Measurements from ENCODE around the gene KDM5A. TPM values are rescaled to one million over a fixed set of nuclear protein-coding genes. Genes with fewer than 3 reads are reported as not detected.

KDM5A gene
- polyA plus RNA-seq, 2 of the 4 experiments (the other 2 are of a cell fraction) = 18.8 to 42.6 TPM

GRCh38 chr12:256958-257357 lies 132.2 kb downstream of the KDM5A start:
- Histone ChIP-seq H3K27ac (no peak overlapping the region), H3K4me3 (no peak overlapping the region), H3K4me2 (no peak overlapping the region), H3K9me3 (no peaks in the 10 kb centered on the region), H3K4me1 (no peaks in the 10 kb centered on the region)
- no peak for FAIRE-seq
- WGBS (ENCODE audit: missing lambda C conversion rate) = 45% methylated on average over 3 of the region's 3 CpGs
- DNase-seq (ENCODE audit: low read depth in 1 of 2, low spot score in 1 of 2) = no peak
- ChIA-PET CTCF (interaction anchor here (2.0 to 2.3 kb wide), 2 partner anchors 10 to 34 kb away, joined by 5 read pairs; no protein-coding TSS in a partner anchor), POLR2A (no interaction called here)
- no peak for ATAC-seq
- no peak for TF ChIP-seq MAZ (IDR thresholded peaks at IDR 0.05; ENCODE audit: borderline replicate concordance, low read depth, low read length)
- no peak for TF ChIP-seq ZNF302 (CRISPR knock-in tag; IDR thresholded peaks at IDR 0.05)

- Histone ChIP-seq H3K4me2 (no peak overlapping the region), H3K4me3 (no peak overlapping the region), H3K9me3 (no peaks in the 10 kb centered on the region), H3K27ac (no peak overlapping the region), H3K4me1 (no peaks in the 10 kb centered on the region)
- CTCF ChIA-PET = interaction anchor here (1.2 to 2.0 kb wide), 2 partner anchors 9 to 48 kb away, joined by 3 to 5 read pairs; no protein-coding TSS in a partner anchor
- no peak for FAIRE-seq
- TF ChIP-seq RAD21 (conservative IDR thresholded peaks at IDR 0.05 in 1 of 2, IDR thresholded peaks at IDR 0.05 in 1 of 2) (no peak), HOXB13 (CRISPR knock-in tag; IDR thresholded peaks at IDR 0.05; ENCODE audit: low read depth) (no peak), KDM5A (IDR thresholded peaks at IDR 0.05) (no peak), FOXS1 (CRISPR knock-in tag; IDR thresholded peaks at IDR 0.05) (no peak), POLR2AphosphoS2 (conservative IDR thresholded peaks at IDR 0.05; ENCODE audit: low read length) (no peak), ESRRA (IDR thresholded peaks at IDR 0.05; ENCODE audit: borderline replicate concordance, low read length) (no peak), RCOR1 (IDR thresholded peaks at IDR 0.05; ENCODE audit: low read depth, low read length) (no peak), FOSB (CRISPR knock-in tag; IDR thresholded peaks at IDR 0.05) (no peak), RNF2 (IDR thresholded peaks at IDR 0.05; ENCODE audit: borderline replicate concordance, low read depth) (no peak), MAFK (IDR thresholded peaks at IDR 0.05; ENCODE audit: partially characterized antibody) (no peak), CHD2 (IDR thresholded peaks at IDR 0.05; ENCODE audit: low read length, partially characterized antibody) (no peak)
- TF ChIP-seq, protein P1, sequence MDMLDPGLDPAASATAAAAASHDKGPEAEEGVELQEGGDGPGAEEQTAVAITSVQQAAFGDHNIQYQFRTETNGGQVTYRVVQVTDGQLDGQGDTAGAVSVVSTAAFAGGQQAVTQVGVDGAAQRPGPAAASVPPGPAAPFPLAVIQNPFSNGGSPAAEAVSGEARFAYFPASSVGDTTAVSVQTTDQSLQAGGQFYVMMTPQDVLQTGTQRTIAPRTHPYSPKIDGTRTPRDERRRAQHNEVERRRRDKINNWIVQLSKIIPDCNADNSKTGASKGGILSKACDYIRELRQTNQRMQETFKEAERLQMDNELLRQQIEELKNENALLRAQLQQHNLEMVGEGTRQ (IDR thresholded peaks at IDR 0.05) = no peak
- no peak for ATAC-seq
- 76% methylated on average over 6 of the region's 6 CpGs for WGBS (ENCODE audit: missing lambda C conversion rate)
- POLR2A ChIA-PET = no interaction called here
- no peak for DNase-seq (ENCODE audit: low read depth in 1 of 2, low spot score in 1 of 2)
Measured at GRCh38 chr12:256225-256624, 132.9 kb downstream of the KDM5A start.

- no peak for TF ChIP-seq CHD4 (IDR thresholded peaks at IDR 0.05; ENCODE audit: borderline replicate concordance)
- no peak for TF ChIP-seq CHD2 (IDR thresholded peaks at IDR 0.05; ENCODE audit: low read length, partially characterized antibody)
- no peak for TF ChIP-seq TP53 (CRISPR knock-in tag; IDR thresholded peaks at IDR 0.05)
- TF ChIP-seq HOXA7 (CRISPR knock-in tag; IDR thresholded peaks at IDR 0.05) = no peak
- no peak for TF ChIP-seq EHF (CRISPR knock-in tag; IDR thresholded peaks at IDR 0.05)
- TF ChIP-seq ZC3H11A (IDR thresholded peaks at IDR 0.05) = no peak
- TF ChIP-seq ZSCAN20 (CRISPR knock-in tag; IDR thresholded peaks at IDR 0.05) = no peak
- TF ChIP-seq PHF8 (IDR thresholded peaks at IDR 0.05; ENCODE audit: borderline replicate concordance, low read depth) = no peak
- Histone ChIP-seq H3K4me3 (no peak overlapping the region), H3K4me2 (no peak overlapping the region), H3K4me1 (no peaks in the 10 kb centered on the region), H3K9me3 (no peaks in the 10 kb centered on the region), H3K27ac (no peak overlapping the region)
- CTCF ChIA-PET = interaction anchor here (1.1 to 1.2 kb wide), 2 partner anchors 35 to 50 kb away, joined by 3 read pairs; no protein-coding TSS in a partner anchor
- ATAC-seq (no peak), DNase-seq (ENCODE audit: low read depth in 1 of 2, low spot score in 1 of 2) (no peak), FAIRE-seq (no peak)
- POLR2A ChIA-PET = no interaction called here
- WGBS (ENCODE audit: missing lambda C conversion rate) = 50% methylated on average over 8 of the region's 9 CpGs
Measured at GRCh38 chr12:254912-255311, 134.2 kb downstream of the KDM5A start.

GRCh38 chr12:254039-254438 lies 135.1 kb downstream of the KDM5A start:
- no peak for ATAC-seq
- no peak overlapping the region for H3K4me3 ChIP-seq
- no peak for FAIRE-seq
- CTCF ChIA-PET = interaction anchor here (1.1 kb wide), 1 partner anchor 34 kb away, joined by 3 read pairs; no protein-coding TSS in a partner anchor
- no peaks in the 10 kb centered on the region for H3K9me3 ChIP-seq
- H3K4me2 ChIP-seq = no peak overlapping the region
- POLR2A ChIA-PET = no interaction called here
- 80% methylated on average over 10 of the region's 10 CpGs for WGBS (ENCODE audit: missing lambda C conversion rate)
- no peaks in the 10 kb centered on the region for H3K4me1 ChIP-seq
- no peak for DNase-seq (ENCODE audit: low read depth in 1 of 2, low spot score in 1 of 2)
- no peak overlapping the region for H3K27ac ChIP-seq
- TF ChIP-seq NFE2L2 (conservative IDR thresholded peaks at IDR 0.05; ENCODE audit: low read length) = no peak
- no peak for TF ChIP-seq HMGXB4 (CRISPR knock-in tag; IDR thresholded peaks at IDR 0.05; ENCODE audit: borderline replicate concordance)
- no peak for TF ChIP-seq EP300 (IDR thresholded peaks at IDR 0.05)
- no peak for TF ChIP-seq EHMT2 (IDR thresholded peaks at IDR 0.05; ENCODE audit: low read depth)
- TF ChIP-seq, protein P2, sequence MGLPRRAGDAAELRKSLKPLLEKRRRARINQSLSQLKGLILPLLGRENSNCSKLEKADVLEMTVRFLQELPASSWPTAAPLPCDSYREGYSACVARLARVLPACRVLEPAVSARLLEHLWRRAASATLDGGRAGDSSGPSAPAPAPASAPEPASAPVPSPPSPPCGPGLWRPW (IDR thresholded peaks at IDR 0.05) = no peak
- no peak for TF ChIP-seq RNF2 (IDR thresholded peaks at IDR 0.05; ENCODE audit: borderline replicate concordance, low read depth)
- TF ChIP-seq, protein P3, sequence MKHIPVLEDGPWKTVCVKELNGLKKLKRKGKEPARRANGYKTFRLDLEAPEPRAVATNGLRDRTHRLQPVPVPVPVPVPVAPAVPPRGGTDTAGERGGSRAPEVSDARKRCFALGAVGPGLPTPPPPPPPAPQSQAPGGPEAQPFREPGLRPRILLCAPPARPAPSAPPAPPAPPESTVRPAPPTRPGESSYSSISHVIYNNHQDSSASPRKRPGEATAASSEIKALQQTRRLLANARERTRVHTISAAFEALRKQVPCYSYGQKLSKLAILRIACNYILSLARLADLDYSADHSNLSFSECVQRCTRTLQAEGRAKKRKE (CRISPR knock-in tag; IDR thresholded peaks at IDR 0.05; ENCODE audit: low read depth) = no peak
- no peak for TF ChIP-seq CBX2 (IDR thresholded peaks at IDR 0.05; ENCODE audit: borderline replicate concordance, low read depth)
- no peak for TF ChIP-seq BHLHE40 (IDR thresholded peaks at IDR 0.05; ENCODE audit: low read depth, low read length)
- TF ChIP-seq CHD4 (IDR thresholded peaks at IDR 0.05; ENCODE audit: borderline replicate concordance) = no peak
- no peak for TF ChIP-seq ZNF302 (CRISPR knock-in tag; IDR thresholded peaks at IDR 0.05)
- no peak for TF ChIP-seq MAFK (IDR thresholded peaks at IDR 0.05; ENCODE audit: partially characterized antibody)
